C4-2B (cell line): Measurements from ENCODE around the gene HAPLN2.

Source experiments
- ZFX ChIP-seq: fragments of 450-650 bp; IDR thresholded peaks from 2 replicates; pipeline ENCODE4 v1.6.1; 2017
- TF ChIP-seq, protein P1 (sequence below): fragments of 450-650 bp; conservative IDR thresholded peaks from 2 replicates; pipeline ENCODE4 v1.5.1; 2017; ENCODE audit warnings: mild to moderate bottlenecking

DNA sequence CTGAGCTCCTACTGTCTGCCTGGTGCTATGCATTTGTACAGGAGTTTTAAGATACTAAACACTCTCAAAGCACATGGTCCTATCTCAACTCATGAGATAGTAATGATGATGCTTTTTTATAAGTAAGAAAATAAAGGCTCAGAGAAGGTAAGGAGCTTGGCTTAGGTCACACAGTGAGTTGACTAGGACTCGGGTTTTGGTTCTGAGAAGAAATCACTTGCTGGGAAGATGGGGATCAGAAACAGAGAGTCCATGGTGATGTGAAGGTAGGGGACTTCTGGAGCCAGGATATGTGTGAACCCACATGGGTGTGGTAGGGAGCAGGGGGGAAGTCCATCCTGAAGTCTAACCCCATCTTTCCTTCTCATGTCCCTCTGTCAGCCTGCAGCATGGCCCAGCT, 26.5 kb downstream of the HAPLN2 start:
- TF ChIP-seq, protein P1, sequence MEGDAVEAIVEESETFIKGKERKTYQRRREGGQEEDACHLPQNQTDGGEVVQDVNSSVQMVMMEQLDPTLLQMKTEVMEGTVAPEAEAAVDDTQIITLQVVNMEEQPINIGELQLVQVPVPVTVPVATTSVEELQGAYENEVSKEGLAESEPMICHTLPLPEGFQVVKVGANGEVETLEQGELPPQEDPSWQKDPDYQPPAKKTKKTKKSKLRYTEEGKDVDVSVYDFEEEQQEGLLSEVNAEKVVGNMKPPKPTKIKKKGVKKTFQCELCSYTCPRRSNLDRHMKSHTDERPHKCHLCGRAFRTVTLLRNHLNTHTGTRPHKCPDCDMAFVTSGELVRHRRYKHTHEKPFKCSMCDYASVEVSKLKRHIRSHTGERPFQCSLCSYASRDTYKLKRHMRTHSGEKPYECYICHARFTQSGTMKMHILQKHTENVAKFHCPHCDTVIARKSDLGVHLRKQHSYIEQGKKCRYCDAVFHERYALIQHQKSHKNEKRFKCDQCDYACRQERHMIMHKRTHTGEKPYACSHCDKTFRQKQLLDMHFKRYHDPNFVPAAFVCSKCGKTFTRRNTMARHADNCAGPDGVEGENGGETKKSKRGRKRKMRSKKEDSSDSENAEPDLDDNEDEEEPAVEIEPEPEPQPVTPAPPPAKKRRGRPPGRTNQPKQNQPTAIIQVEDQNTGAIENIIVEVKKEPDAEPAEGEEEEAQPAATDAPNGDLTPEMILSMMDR: no peak
- no peak for TF ChIP-seq ZFX
